Left colon (tissue), 2 donors: ENCODE measurements around the gene CYP2R1. TPM values are rescaled to one million over a fixed set of nuclear protein-coding genes. Genes with fewer than 3 reads are reported as not detected.

ENCODE experiments used
- ATAC-seq: fragments of 200-7000 bp; cut with Tn5 transposase; one replicate; pipeline ENCODE4 v1.9.1; 2020; ENCODE audit warnings: mild to moderate bottlenecking, moderate library complexity
- DNase-seq, 2 donors: peaks; one replicate each; pipeline ENCODE4 v3.0.0-alpha.2; 2020
- intact Hi-C, 2 donors: fragments of 100-400 bp; cut with DNase I in 1 of 2; cut with micrococcal nuclease in 1 of 2; formaldehyde crosslinking; loops; one replicate each; pipeline versions ENCODE4 v1.11.2 to v1.14.0; 2022; cut with DNase I, micrococcal nuclease
- total RNA-seq, 2 donors: library from RNA; stranded (reverse); fragmentation: NEBNext Ultra II Directional; extraction: Animal tissue kit (Norgen Biotek cat#: 25700); gene quantifications; one replicate each; pipeline ENCODE4 v1.2.1, GENCODE V29; 2021
- donor health status: DM: no; HTN: no; CAD: no.
- donor health status: DM: yes; HTN: yes; CAD: no.

Gene CYP2R1
- total RNA-seq, 2 donors from 2014 or later: 19.1 to 21.8 TPM

DNA sequence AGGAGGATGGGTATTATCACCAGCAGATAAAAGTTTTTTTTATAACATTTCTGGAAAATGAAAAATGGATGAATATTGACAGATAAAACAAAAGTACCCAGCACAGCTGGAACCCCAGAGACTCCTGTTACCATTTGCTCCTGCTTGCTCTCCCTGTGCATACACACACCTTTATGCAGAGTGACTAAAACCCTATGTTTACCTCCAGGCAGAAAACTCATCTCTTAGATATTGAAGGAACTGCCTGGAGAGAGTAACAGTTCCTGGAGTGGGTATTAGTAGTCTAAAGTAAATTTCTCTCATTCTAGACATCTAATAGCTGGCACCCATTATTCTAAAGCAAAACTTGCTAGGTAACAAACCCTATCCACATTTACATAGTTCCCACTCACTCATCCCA, 38.0 kb downstream of the CYP2R1 start:
- intact Hi-C loops: no loop called here
- ATAC-seq (no peak), DNase-seq (no peak)

DNA sequence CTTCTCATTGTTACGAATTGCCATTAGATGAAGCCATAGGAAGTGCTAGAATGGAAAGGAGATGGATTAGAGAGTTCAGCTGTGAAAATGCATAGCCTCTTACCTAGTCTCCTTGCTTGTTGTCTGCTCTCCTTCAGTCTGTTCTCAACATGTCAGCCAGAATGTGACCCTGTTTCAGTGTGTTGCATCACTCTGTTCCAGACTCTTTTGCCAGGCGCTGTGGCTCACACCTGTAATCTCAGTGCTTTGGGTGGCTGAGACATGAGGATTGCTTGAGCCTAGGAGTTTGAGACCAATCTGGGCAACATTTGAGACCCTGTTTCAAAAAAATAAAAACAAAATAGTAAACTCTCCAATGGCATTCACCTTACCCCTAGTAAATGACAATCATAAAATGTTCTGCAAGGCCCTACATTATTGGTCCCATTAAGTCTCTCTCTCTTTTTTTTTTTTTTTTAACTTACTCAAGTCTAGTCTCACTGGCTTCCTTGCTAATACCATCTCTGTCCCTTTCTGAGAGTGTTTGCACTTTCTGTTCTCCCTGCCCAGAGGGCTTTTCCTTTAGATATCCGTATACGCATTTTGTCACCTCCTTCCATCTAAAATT, 39.4 kb downstream of the CYP2R1 start:
- intact Hi-C loops: no loop called here
- no peak for DNase-seq
- ATAC-seq: no peak

DNA sequence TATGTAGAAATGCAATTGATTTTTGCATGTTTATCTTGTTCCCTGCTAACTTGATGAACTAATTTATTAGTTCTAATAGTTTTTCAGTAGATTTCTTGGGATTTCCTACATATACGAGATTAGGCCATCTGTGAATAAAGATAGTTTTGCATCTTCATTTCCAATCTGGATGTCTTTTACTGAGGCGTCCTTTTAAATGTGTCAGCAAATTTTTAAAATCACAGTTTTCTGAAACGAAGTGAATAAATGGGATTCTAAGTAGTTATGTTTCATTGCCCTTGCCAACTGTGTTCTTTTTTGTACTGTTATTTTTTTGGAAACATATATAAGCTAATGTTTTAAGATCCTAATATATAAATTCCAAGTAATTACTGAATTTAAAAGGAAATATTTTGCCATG, 50.0 kb downstream of the CYP2R1 start:
- no peak for DNase-seq
- intact Hi-C loops: no loop called here
- no peak for ATAC-seq

DNA sequence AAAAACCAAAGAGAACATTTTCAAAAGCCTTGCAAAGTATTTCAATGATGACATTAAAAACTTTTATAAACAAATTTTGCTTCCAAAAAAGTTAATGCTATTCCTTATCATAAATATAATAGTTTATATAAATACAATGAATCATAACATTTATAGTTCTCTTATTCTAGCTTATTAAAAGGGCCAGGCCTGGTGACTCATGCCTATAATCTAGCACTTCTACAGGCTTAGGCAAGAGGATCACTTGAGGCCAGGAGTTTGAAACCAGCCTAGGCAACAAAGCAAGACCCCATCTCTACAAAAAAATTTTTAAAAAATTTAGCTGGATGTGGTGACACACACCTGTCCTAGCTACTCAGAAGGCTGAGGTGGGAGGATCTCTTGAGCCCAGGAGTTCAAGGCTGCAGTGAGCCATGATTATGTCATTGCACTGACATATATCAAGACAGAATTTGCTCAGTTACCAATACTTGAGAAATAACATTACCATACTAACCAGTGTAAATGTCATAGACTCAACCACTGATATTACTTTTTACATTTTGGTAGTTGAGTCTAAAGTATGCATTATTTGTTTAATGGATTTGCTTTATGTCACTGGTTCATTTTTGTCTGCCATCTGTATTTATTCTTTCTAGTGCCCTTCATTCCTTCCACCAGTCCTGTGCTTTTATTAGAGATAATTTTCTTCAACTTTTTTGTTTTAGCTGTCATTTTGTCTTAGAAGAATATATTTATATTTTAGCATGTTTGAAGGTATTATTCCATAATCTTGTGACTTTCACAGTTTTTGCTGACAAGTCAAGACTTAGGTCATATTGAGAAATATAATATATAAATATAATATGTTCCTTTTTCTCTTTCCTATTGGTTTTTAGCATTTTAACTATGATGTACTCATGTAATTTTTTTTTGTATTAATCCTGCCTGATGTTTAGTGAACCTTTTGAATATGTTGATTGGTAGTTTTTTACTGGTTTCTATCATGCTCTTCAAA, 56.2 kb downstream of the CYP2R1 start:
- no peak for DNase-seq
- ATAC-seq: no peak
- intact Hi-C loops: no loop called here

Other genes with a start within 250 kb of the CYP2R1 start
- 10 to 100 TPM; 23.9 to 32.9 TPM for gene PDE3B, start 248.4 kb downstream of the CYP2R1 start, total RNA-seq
- not detected for gene CALCA, start 80.1 kb upstream of the CYP2R1 start, total RNA-seq
- gene CALCB, start 181.4 kb upstream of the CYP2R1 start, total RNA-seq: under 1 TPM in 1 of 2 donors, not detected in 1; 0.21 TPM
- gene INSC, start 222.7 kb upstream of the CYP2R1 start, total RNA-seq: 1 to 10 TPM; 2.2 to 2.6 TPM